GM21717 (cell line): ENCODE measurements around the gene OSBPL9.
"Not testable (repeated sequence)": the region's sequence is repeated elsewhere in the genome, so short reads cannot be mapped to it uniquely, and the experiment has no call there.

ENCODE experiments used
- ATAC-seq: cut with Tn5 transposase; IDR thresholded peaks from one replicate; pipeline ENCODE4 v1.9.1; 2021; ENCODE audit warnings: mild to moderate bottlenecking, moderate library complexity; ENCODE audit not compliant: unreplicated experiment

The OSBPL9 gene

GRCh38 chr1:51768971-51769588 is 152.2 kb downstream of the OSBPL9 start:
- ATAC-seq = no peak

GRCh38 chr1:51776408-51776807 is 159.5 kb downstream of the OSBPL9 start:
- ATAC-seq = no peak

GRCh38 chr1:51780927-51781326 is 164.0 kb downstream of the OSBPL9 start:
- no peak for ATAC-seq

GRCh38 chr1:51784997-51785421 is 168.1 kb downstream of the OSBPL9 start:
- no peak for ATAC-seq

GRCh38 chr1:51788938-51789337 is 172.0 kb downstream of the OSBPL9 start:
- no peak for ATAC-seq

- ATAC-seq = no peak
These were observed 172.4 kb downstream of the OSBPL9 start for GRCh38 chr1:51789342-51789741.

GRCh38 chr1:51790385-51790784 is 173.5 kb downstream of the OSBPL9 start:
- ATAC-seq = no peak

GRCh38 chr1:51791888-51792287 is 175.0 kb downstream of the OSBPL9 start:
- no peak for ATAC-seq

- ATAC-seq = no peak
These were observed 176.0 kb downstream of the OSBPL9 start for GRCh38 chr1:51792864-51793263.

- no peak for ATAC-seq
These were observed 177.4 kb downstream of the OSBPL9 start for GRCh38 chr1:51794260-51794659.

GRCh38 chr1:51794868-51795267 is 178.0 kb downstream of the OSBPL9 start:
- ATAC-seq = no peak

GRCh38 chr1:51799372-51799771 is 182.5 kb downstream of the OSBPL9 start:
- ATAC-seq = no peak

GRCh38 chr1:51814513-51814912 is 197.6 kb downstream of the OSBPL9 start:
- ATAC-seq = no peak

GRCh38 chr1:51818487-51818886 is 201.6 kb downstream of the OSBPL9 start:
- ATAC-seq = no peak

GRCh38 chr1:51819021-51819420 is 202.1 kb downstream of the OSBPL9 start:
- ATAC-seq = not testable (repeated sequence)

GRCh38 chr1:51819810-51820209 is 202.9 kb downstream of the OSBPL9 start:
- no peak for ATAC-seq

GRCh38 chr1:51829058-51829457 is 212.2 kb downstream of the OSBPL9 start:
- no peak for ATAC-seq

GRCh38 chr1:51833700-51834099 is 216.8 kb downstream of the OSBPL9 start:
- ATAC-seq = no peak

GRCh38 chr1:51837243-51837642 is 220.4 kb downstream of the OSBPL9 start:
- ATAC-seq = no peak
